Dendritic cell treated with granulocyte-macrophage colony-stimulating factor and Interleukin-4, amounts not matched to agents 40 ng/mL and 50 ng/mL, for 4 days (primary cell): Measurements from ENCODE around the gene PCNA.

Source experiments
- H3K27ac Mint-ChIP-seq: one replicate; pipeline ENCODE4 v1.8.0; 2022; ENCODE audit warnings: mild to moderate bottlenecking, mixed read lengths
- H3K27me3 Mint-ChIP-seq: one replicate; pipeline ENCODE4 v1.8.0; 2022; ENCODE audit warnings: mild to moderate bottlenecking, mixed read lengths
- H3K36me3 Mint-ChIP-seq: one replicate; pipeline ENCODE4 v1.8.0; 2022; ENCODE audit warnings: low read depth, mixed read lengths
- H3K4me1 Mint-ChIP-seq: one replicate; pipeline ENCODE4 v1.8.0; 2022; ENCODE audit warnings: low read depth, mixed read lengths
- H3K4me3 Mint-ChIP-seq: one replicate; pipeline ENCODE4 v1.8.0; 2022; ENCODE audit warnings: mild to moderate bottlenecking, moderate library complexity, mixed read lengths
- H3K9me3 Mint-ChIP-seq: one replicate; pipeline ENCODE4 v1.8.0; 2022; ENCODE audit warnings: mixed read lengths
- intact Hi-C: fragments of 100-400 bp; cut with micrococcal nuclease; formaldehyde crosslinking; loops from one replicate; pipeline ENCODE4 v1.15.0; 2022

PCNA gene

DNA sequence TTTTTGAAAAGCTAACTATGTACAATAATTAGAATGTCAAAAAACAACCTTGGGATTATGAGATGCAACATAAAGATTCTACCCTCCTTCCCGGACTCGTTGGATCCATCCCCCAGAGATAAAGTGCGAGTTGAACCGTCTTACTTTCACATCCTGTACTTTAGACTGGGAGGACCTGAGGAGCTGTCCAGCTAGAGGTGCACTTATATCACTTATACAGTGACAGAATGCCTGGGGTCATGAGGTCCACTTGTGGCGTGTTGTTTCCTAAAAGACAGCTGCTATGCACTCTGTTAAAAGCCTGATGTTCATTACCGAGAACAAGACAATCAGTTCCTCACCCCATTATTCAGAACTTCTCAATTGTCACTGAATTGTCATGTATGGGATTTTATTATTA, 9.1 kb upstream of the PCNA start:
- no peaks in the 10 kb centered on the region for H3K27me3 Mint-ChIP-seq
- H3K9me3 Mint-ChIP-seq: no peaks in the 10 kb centered on the region
- H3K27ac Mint-ChIP-seq: peak overlapping the region; percentile 96
- intact Hi-C loops: loop anchor here (5.0 kb wide), 1 partner anchor 43 kb away; no protein-coding TSS in a partner anchor
- H3K4me3 Mint-ChIP-seq: peak overlapping the region; percentile 97
- peaks cover 37% of the 10 kb centered on the region for H3K36me3 Mint-ChIP-seq
- H3K4me1 Mint-ChIP-seq: peaks cover 35% of the 10 kb centered on the region

- Mint-ChIP-seq H3K4me3 (peak overlapping the region; percentile 97), H3K9me3 (no peaks in the 10 kb centered on the region), H3K4me1 (peaks cover 38% of the 10 kb centered on the region), H3K27me3 (no peaks in the 10 kb centered on the region), H3K36me3 (peaks cover 37% of the 10 kb centered on the region), H3K27ac (peak overlapping the region; percentile 96)
- intact Hi-C loops: loop anchor here (5.0 kb wide), 1 partner anchor 44 kb away; no protein-coding TSS in a partner anchor
Observed at GRCh38 chr20:5127859-5128424, 8.2 kb upstream of the PCNA start.

DNA sequence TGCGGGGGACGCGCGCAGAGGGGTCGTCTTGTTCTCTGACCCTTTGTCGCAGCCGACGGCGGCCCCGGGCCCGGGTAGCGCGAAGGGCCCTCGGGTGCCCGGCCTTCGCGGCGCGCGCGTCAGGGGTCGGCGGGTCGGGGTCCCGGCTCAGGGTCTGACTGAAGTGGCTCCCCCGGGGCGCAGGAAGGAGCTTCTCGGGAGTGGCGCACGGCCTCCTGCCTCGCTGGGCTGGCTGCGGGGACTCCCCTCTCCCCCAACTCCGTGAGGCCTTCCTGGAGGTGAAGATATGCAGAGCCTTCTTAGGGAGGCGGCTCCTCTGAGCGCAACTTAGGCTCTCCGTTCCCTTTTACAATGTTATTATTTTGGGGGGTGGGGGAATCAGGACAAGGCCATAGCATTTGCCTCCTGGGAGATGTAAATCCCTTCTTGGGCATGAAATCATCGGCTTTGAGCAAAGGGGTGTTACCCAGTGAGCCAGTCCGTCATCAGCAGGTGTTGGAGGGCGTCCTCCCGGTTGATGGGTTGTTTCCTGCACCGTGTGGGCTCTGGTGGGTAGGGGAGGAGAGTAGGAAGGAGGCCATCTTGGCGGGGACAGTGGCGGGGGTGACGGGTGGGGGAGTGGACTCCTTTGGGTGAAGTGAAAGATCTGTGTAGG, 7.6 kb upstream of the PCNA start:
- Mint-ChIP-seq H3K9me3 (no peaks in the 10 kb centered on the region), H3K4me1 (peaks cover 45% of the 10 kb centered on the region), H3K27ac (peak overlapping the region; percentile 96), H3K4me3 (peak overlapping the region; percentile 97), H3K27me3 (no peaks in the 10 kb centered on the region), H3K36me3 (peaks cover 37% of the 10 kb centered on the region)
- intact Hi-C loops: loop anchor here (5.0 kb wide), 1 partner anchor 45 kb away; no protein-coding TSS in a partner anchor

DNA sequence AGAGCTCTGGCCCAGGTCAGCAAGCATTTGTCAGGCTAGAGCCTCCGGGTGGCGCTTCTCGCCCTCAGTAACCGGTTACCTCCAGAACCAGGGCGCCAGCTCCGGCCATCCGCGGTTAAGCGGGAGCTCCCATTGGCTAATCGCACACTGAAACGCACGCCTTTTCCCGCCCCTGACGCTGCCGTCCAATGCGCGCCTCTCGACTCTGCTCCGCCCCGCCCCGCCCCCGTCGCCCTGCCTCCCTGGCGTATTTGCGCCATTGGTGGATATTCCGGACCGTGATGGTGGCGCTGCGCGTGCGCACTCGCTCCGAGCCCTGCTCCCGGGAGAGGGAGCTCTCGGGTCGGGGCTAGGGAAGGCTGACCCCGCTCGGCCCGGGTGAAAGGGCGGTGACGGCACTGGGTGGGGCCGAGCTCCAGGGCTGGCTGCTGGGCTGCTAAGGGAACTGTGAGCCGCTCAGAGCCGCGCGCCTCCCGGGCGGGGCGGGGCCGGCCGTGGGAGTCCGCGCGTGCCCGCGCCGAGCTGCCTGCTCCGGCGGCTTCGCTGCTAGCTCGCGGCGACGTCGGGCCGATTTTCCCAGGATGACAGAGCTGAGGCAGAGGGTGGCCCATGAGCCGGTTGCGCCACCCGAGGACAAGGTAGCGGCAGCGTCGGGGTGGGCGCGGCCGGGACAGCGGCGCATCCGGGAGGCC, 6.9 kb upstream of the PCNA start, which contains the start of gene CDS2:
Gene CDS2, plus strand, starts transcription at position 497 of the 692 bp plus-strand sequence. Its CDS starts 85 bp downstream, at position 582.
- peaks cover 37% of the 10 kb centered on the region for H3K36me3 Mint-ChIP-seq
- no peaks in the 10 kb centered on the region for H3K27me3 Mint-ChIP-seq
- H3K4me3 Mint-ChIP-seq: peak within 1 kb of the TSS; percentile 97
- H3K9me3 Mint-ChIP-seq: no peaks in the 10 kb centered on the region
- intact Hi-C loops: loop anchor here (1.0 to 5.0 kb wide), 2 partner anchors 46 to 66 kb away; no protein-coding TSS in a partner anchor
- H3K4me1 Mint-ChIP-seq: peaks cover 47% of the 10 kb centered on the region
- peak within 1 kb of the TSS; percentile 96 for H3K27ac Mint-ChIP-seq

DNA sequence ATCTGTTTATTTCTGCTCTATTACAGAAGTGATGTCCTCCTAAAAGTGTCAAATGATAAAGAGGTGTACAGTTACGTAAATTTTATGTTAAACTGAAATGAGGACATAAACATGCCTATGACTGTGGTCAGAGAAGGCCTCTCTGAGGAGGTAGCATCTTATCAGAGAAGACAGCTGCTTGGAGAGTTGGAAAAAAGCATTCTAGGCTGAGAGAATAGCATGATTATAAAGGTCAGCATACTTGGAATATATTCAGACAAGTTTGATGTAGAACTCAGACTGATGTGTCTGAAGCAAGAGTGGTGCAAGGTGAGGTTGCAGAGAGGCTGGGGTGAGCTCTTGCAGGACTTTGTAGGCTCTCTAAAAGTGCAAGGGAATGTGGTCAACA, 3.1 kb upstream of the PCNA start:
- H3K27me3 Mint-ChIP-seq: no peaks in the 10 kb centered on the region
- H3K4me3 Mint-ChIP-seq: no peak overlapping the region
- H3K4me1 Mint-ChIP-seq: peaks cover 35% of the 10 kb centered on the region
- no peaks in the 10 kb centered on the region for H3K9me3 Mint-ChIP-seq
- H3K27ac Mint-ChIP-seq: no peak overlapping the region
- peaks cover 19% of the 10 kb centered on the region for H3K36me3 Mint-ChIP-seq
- intact Hi-C loops: no loop called here

DNA sequence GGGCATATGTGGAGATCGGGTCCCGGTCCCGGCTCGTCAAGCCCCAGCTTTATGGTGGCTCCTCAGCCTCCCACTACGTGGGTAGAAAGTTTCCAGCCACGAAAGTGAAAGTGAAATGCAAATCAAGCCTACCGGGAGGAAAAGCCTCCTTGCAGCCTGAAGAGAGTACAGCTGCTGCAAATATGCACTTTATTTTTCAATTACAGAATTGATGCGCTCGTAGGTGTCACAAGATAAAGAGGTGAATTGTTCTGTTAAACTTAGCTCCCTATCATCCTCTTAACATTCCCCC, 373 bp upstream of the PCNA start:
- no peaks in the 10 kb centered on the region for H3K27me3 Mint-ChIP-seq
- peak overlapping the region; percentile 88 for H3K27ac Mint-ChIP-seq
- intact Hi-C loops: no loop called here
- H3K4me1 Mint-ChIP-seq: peaks cover 32% of the 10 kb centered on the region
- H3K4me3 Mint-ChIP-seq: peak overlapping the region; percentile 92
- H3K36me3 Mint-ChIP-seq: peaks cover 32% of the 10 kb centered on the region
- H3K9me3 Mint-ChIP-seq: no peaks in the 10 kb centered on the region

DNA sequence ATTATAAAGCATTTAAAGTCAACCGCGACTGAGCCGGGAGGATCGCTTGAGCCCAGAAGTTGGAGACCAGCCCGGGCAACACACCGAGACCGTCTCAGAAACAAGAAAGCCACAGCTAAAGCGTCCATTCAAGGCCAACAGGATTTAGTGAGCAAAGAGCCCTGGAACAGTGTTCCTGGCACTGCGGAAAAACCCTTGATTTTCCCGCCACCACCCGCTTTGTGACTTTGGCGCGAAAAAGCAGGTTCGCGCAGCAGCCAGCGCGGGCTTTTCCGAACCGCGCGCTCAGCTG, 669 bp downstream of the PCNA start:
- Mint-ChIP-seq H3K36me3 (peaks cover 35% of the 10 kb centered on the region), H3K9me3 (no peaks in the 10 kb centered on the region), H3K4me3 (peak overlapping the region; percentile 92), H3K27ac (peak overlapping the region; percentile 88), H3K4me1 (peaks cover 32% of the 10 kb centered on the region), H3K27me3 (no peaks in the 10 kb centered on the region)
- intact Hi-C loops: no loop called here

DNA sequence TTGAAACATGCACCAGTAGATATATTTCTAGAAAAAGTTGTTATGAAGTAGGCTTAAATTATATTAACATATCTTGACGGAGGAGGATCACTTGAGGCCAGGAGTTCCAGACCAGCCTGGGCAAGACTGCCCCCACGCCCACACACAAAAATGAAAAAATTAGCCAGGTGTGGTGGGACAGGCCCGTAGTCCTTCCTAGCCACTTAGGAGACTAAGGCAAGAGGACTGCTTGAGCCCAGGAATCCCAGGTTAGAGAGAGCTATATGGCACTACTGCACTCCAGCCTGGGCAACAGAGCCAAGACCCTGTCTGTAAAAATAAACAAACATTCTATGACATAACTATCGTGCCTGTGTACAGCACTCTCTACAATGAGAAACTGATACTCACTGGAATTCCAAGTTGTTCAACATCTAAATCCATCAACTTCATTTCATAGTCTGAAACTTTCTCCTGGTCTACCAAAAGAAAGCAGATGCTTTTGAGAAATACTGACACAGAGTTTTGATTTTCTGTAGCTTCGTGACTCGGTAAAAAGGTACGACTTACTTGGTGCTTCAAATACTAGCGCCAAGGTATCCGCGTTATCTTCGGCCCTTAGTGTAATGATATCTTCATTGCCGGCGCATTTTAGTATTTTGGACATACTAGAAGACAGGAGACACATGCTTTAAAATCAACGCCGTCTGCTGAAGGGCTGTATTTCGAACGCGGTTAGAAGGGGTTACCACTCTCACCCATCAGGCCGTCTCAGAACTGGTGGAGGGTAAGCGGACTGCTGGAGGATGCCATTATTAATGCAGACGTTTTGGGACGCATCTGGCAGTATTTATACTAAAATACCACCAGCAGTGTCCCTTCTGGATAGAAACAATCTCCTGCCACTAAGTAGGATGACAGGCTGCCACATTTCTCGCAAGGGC, 1.3 kb downstream of the PCNA start:
- Mint-ChIP-seq H3K27me3 (no peaks in the 10 kb centered on the region), H3K9me3 (no peaks in the 10 kb centered on the region), H3K4me3 (peak overlapping the region; percentile 92), H3K27ac (no peak overlapping the region), H3K4me1 (peaks cover 32% of the 10 kb centered on the region), H3K36me3 (peaks cover 35% of the 10 kb centered on the region)
- intact Hi-C loops: no loop called here

DNA sequence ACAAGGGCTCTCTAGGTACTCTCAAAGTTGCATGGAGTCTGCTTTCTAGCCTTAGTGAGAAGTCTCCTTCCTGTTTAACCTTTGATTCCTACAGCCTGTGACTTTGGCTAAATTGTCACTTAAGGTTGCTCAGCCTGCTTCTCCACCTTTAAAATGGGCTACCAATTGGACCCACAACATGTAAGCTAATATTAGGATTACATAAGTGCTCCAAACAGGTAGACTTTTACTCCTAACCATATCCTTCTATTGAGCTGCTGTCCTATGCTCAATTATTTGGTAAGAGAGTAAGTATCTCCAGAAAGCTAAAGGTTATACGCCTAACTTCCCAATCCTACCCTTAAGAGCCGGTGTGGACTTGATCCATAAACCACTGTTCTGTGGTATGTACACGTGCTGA, 2.9 kb downstream of the PCNA start:
- Mint-ChIP-seq H3K4me1 (peaks cover 21% of the 10 kb centered on the region), H3K9me3 (no peaks in the 10 kb centered on the region), H3K36me3 (peaks cover 46% of the 10 kb centered on the region), H3K27me3 (no peaks in the 10 kb centered on the region), H3K27ac (no peak overlapping the region), H3K4me3 (no peak overlapping the region)
- intact Hi-C loops: no loop called here

DNA sequence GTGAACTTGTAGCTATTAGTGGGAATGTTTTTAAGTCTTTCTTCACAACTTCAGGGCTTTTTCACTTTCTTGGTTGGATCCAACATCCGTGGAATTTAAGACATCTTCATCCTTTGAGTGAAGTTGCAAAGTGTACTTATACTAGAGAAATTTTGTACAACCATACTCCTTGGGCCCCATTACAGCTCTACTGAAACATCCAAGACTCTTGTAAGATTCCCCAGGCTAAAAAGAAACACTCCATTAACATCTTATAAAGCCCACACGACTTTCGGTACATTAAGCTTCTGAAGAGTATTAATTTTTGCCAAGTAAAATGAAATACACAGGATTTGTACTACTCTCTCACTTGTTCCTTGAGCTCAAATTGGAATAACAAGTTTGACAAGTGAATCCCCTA, 5.4 kb downstream of the PCNA start:
- Mint-ChIP-seq H3K4me1 (peaks cover 21% of the 10 kb centered on the region), H3K27ac (no peak overlapping the region), H3K4me3 (no peak overlapping the region), H3K36me3 (peaks cover 56% of the 10 kb centered on the region), H3K9me3 (no peaks in the 10 kb centered on the region), H3K27me3 (no peaks in the 10 kb centered on the region)
- intact Hi-C loops: no loop called here

DNA sequence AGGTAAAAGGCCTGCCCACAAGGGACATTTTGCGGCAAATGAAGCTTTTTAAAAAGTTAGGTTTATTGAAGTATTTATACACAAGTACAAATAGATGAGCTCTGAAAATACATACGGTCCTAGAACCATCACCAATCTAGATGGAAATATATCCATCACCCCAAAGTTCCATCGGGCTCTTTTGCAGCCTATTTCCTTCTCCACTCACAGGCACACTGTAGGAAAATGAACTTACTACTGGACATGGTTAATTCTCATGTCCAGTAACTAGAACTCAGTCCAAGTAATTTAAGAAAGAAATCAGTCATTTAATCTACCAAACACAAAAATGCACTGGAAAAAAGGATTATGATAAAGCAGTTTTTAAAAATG, 6.2 kb downstream of the PCNA start:
- Mint-ChIP-seq H3K36me3 (peaks cover 62% of the 10 kb centered on the region), H3K9me3 (no peaks in the 10 kb centered on the region)

GRCh38 chr20:5109276-5109675, 10.5 kb downstream of the PCNA start:
- H3K9me3 Mint-ChIP-seq: no peaks in the 10 kb centered on the region
- H3K4me3 Mint-ChIP-seq: no peak overlapping the region
- H3K27me3 Mint-ChIP-seq: no peaks in the 10 kb centered on the region
- intact Hi-C loops: no loop called here
- H3K27ac Mint-ChIP-seq: no peak overlapping the region
- H3K36me3 Mint-ChIP-seq: peaks cover 74% of the 10 kb centered on the region
- H3K4me1 Mint-ChIP-seq: no peaks in the 10 kb centered on the region

More for the DNA sequence above, 6.2 kb downstream of the PCNA start:
- peak overlapping the region; percentile 93 for H3K4me3 Mint-ChIP-seq
- peak overlapping the region; percentile 97 for H3K27ac Mint-ChIP-seq
- no peaks in the 10 kb centered on the region for H3K27me3 Mint-ChIP-seq
- H3K4me1 Mint-ChIP-seq: peaks cover 16% of the 10 kb centered on the region
- intact Hi-C loops: no loop called here

- Mint-ChIP-seq H3K27ac (no peak overlapping the region), H3K27me3 (no peaks in the 10 kb centered on the region), H3K9me3 (no peaks in the 10 kb centered on the region), H3K4me3 (no peak overlapping the region), H3K4me1 (peaks cover 15% of the 10 kb centered on the region), H3K36me3 (peaks cover 93% of the 10 kb centered on the region)
- intact Hi-C loops: loop anchor here (5.0 kb wide), 2 partner anchors 102 to 147 kb away; partner anchors contain the start of gene SLC23A2
Observed at GRCh38 chr20:5104479-5104878, 15.3 kb downstream of the PCNA start.
